ENCODE measurements around the gene MCF2.
A peak's percentile ranks its signal among the peaks of the same experiment; 100 is the strongest.

MCF2 gene

DNA sequence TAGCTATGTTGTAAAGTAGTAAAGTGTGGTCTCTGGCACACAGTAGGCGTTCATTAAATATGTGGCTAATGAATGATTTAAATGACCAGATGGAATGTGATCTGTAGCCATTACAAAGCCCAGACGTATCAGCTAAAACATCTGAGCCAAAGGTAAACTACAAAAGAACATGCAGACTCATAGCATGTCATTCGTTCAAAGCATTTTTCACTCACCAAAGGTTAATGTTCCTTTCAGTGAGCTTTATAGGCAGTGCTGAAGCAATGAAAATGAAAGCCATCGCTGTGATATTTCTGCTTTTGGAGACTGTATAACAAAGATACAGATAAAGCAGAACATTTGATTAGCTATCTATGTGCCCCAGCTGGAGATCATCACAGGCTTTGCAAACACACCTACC is 126.9 kb downstream of the MCF2 start:
- DNase-seq = no peak

DNA sequence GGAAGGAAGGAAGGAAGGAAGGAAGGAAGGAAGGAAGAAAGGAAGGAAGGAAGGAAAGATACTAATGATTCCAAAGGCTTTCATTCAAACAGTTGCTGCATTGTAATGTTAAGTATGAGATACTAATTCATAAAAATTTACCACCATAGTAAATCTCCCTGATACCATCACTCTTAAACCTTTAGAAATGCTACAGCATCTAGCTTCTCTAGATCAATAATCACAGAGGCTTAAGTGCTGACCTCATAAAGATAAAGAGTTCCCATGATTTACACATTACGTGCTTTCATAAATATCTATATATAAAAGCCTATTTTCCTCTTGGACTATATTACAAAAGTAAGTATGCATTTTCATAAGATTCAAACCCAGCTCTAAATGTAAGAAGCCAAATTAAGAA is 141.0 kb downstream of the MCF2 start:
- no peak for DNase-seq

DNA sequence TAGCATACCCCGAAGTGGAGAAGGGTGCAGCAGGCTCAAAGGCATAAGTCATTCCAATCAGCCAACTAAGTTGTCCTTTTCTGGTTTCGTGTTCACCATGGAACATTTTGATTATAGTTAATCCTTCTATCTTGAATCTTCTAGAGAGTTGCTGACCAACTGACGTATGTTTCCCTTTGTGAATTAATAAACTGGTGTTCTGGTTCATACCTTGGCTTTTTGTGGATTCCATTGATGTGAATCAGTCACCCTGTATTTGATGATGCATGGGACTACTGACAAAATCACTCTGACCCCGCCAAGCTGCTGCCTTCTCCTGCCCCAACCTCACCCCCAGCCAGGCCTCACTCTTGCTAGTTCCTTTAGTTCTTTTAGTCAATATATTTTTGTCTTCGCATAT is 144.7 kb downstream of the MCF2 start:
- no peak for DNase-seq

DNA sequence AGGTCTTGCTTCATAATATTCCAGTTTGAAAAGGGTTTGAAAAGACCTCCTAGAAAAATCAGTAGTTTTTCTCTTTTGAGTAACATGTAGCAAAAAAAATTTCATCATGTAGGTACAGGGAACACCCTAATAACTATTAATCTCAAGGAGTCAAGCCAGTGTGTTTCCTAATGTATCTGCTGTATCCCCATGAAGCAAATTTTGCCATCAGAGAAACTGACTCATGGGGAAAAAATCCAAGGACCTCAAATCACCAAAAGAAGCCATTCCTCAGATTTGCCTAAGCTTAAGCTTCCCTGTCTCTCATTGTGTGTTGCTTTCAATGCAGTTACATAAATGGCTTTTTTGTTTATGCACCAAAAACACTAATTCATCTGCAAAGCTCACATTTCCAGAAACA is 147.7 kb downstream of the MCF2 start:
- no peak for DNase-seq

DNA sequence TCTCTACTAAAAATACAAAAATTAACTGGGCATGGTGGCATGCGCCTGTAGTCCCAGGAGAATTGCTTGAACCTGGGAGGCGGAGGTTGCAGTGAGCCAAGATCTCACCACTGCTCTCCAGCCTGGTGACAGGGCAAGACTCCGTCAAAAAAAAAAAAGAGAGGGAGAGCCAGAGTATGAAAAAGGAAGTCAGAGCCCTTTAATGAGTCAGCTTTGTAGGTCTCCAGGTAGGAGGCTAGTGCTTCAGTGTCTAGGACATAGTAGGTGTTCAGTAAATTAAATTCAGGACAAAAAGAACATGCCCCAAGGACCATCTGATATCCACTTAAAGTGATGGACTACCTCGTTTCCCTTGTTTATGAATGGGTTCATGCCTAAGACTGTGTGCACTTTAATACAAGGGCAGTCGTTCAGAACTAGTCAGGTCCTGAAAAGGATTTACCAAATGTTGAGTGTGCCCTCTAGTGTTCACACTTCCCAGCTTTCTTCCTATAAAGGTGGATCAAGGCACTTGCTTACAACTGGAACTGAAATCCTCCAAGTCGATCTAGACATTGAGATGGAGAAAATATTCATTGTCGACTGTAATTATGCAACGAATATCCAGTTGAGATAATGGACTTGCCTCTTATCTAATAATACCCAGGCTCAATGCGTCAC is 148.5 kb downstream of the MCF2 start:
- peak; percentile 2 to 7 for DNase-seq

DNA sequence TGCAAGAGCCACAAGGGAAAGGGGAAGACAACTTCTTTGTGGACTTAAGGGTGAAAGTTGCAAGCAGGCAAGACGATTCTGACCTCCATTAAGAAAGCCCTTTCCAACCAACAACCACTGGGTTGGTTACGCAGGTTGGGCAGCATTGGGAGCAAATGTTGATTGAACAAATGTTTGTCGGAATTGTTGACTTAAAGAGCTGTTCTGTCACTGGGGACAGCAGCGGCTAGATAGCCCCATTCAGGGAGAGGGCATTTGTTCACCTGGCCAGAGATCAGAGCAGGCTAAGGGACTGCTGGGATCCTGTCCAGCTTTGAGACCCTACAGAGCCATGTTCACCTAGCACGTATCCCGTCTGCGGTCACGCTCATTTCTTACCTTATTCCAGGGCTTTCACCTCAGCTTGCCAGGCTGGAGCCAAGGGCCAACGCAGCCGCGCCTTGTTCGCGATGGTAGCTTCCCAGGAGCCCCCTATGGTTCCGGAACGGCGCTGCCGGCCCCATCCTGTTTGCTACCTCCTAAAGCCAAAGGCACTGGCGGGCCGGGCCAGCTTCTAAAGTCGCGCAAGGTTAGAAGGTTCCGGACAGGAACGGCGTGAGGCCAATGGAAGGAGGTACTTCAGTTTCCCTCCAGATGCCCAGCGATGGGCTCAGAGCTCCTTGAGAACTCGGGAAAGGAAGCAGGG is 152.8 kb downstream of the MCF2 start:
- no peak for DNase-seq

DNA sequence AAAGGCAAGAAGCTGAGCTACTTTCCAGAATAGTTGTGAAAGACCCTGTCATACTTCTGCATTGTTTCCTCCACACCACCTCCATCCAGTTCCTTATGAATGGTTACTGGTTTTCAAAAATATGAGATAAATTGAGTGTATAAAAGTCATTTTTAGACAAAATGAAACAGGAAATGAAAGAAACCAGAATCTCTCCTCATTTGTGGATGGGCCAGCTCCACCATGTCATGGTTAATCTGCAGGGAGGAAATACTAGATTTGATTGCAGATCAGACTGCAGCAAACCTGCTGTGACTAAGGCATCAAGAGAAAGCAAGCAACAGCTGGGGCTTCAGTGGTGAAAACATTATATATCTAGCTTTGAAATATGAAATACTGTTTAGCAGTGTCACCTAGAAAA is 153.6 kb downstream of the MCF2 start:
- DNase-seq = no peak

DNA sequence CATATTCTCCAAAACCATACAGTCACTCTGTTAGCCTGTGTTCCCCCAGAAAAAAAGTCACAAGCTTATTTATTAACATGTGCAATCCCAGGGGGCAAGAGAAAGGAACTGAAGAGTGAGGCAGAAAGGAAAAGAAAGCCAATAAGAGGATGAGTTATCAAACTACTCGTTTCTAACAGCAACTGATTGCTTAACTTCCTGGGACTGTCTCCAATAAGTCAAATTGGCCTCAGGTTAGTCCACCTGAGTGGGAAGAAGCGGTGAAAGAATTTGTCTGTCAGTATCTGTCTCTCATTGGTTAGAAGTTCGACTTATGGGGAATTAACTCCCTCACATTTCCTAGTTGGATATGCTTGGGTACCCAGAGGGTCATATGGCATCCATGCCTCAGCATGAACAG is 163.4 kb downstream of the MCF2 start:
- no peak for DNase-seq

DNA sequence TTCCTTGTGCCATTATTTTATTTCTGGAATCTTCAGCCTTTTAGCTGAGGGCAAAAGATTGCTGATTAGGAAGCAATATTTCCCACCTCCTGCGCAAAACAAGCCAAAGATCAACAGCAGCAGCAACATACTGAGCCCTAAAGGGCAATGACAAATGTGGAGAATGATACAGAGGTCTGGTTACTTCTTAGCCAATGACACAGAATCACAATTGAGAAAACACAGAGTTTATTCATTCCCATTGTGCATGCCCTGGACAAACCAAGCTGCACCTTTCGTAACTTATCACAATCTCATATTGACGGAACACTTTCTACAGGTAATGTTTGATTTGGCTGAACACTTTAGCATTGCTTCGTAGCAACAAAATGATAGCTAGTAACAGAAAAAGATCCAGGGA is 164.0 kb downstream of the MCF2 start:
- DNase-seq = no peak

DNA sequence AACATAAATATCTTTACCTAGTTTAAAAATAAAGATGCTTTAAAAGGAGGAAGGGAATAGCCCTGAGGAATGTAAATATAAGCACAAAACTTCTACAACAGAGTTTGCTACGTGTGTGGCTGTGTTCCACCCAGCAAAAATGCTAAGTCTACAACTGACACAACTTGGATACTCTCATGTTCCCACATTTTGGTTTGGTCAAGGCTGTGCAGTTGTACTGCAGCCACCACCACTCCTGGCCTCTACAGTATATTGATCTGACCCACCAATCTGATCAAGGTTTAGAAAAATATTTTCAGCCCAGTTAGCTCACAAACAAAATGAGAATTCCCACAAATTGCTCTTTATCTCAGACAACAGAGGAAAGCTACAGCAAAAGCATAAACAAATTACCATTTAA is 165.3 kb downstream of the MCF2 start:
- DNase-seq = no peak

DNA sequence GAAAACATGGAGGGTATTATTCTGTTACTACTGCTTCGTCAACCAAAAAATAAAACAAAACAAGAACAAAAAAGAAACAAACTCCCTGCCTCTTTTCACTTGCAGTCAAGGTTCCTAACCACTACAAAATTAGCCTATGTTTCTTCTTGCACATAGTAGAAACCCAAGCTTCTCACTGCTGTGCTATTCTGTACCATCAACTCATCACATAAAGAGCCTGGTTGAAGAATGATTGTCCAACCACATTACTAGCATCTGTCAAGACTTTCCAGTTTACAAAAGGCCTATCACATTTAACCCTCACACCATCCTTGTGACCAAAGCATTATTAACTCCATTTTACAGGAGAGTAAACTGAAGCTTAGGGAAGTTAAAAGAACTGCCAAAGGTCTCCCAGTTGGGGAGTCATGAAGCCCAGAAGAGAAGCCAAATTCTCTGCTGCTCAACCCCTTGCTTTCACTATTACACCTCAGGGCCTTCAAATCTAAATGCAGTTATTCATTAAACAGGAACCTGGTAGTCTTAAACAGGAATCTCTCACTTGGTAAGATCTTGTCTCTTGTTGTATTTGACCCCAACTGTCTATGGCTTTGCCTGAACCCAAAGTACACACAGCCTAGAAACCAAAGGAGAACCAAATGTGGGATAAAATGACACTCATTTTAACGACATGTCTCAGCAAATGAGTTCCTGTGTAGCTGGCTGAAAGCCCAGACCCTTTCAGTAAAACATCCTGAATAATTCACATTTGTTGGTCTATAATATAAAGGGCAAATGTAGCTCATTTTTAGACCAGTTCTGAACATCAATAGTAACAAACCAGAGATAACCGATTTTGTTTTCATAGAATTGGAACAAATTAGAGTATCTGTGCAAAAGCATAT is 168.8 kb downstream of the MCF2 start:
- DNase-seq = no peak

DNA sequence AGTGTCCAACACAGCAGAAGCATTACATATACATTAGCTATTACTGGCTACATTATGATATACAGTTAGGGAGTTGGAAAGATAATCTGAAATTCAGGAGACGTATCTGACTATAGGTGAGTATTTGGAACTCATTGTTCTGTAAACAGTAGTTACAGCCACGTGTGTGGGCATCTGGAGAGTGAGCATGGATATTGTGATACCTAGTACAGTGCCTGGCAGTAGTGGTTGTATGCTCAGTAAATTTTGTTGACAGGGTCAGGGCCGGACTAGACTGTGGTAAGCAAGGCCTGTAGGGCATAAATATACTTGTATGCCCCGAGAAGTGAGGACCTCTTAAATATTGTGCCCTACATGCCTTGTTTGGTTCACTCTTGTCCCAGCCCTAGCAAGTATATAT is 174.5 kb downstream of the MCF2 start:
- no peak for DNase-seq

DNA sequence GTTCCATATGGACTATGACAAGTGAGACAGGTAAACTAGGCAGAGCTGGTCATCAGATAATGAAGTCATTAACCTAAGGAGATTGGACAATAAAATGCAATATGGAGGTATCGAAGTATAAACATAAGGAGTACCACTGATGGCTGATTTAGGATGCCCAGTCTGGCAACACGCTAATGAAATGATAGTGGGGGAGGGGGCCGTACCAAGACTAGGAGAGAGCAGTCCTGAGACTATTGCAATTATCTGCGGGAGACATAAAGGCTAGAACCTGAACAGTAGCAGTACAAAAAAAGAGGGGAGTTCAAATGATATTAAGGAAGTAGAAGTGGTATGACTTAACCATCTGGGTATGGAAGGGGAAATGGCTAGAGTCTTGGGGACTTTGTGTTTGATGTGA is 175.1 kb downstream of the MCF2 start:
- DNase-seq = no peak

All from CD4-positive, alpha-beta T cell treated with Interferon alpha-2 for 1 hour (primary cell).